Inflammatory macrophage (primary cell): ENCODE results near the gene NFATC3.
A peak's percentile ranks its signal among the peaks of the same experiment; 100 is the strongest.

Experiments
- DNase-seq, 2 donors: peaks; one replicate each; pipeline ENCODE4 v3.0.0-alpha.2; 2020 to 2022

The NFATC3 gene

DNA sequence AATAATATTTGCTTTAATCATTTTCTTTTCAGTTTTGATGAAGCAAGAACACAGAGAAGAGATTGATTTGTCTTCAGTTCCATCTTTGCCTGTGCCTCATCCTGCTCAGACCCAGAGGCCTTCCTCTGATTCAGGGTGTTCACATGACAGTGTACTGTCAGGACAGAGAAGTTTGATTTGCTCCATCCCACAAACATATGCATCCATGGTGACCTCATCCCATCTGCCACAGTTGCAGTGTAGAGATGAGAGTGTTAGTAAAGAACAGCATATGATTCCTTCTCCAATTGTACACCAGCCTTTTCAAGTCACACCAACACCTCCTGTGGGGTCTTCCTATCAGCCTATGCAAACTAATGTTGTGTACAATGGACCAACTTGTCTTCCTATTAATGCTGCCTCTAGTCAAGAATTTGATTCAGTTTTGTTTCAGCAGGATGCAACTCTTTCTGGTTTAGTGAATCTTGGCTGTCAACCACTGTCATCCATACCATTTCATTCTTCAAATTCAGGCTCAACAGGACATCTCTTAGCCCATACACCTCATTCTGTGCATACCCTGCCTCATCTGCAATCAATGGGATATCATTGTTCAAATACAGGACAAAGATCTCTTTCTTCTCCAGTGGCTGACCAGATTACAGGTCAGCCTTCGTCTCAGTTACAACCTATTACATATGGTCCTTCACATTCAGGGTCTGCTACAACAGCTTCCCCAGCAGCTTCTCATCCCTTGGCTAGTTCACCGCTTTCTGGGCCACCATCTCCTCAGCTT lies 105.8 kb downstream of the NFATC3 start:
- DNase-seq, result peak; percentile 79 to 91

DNA sequence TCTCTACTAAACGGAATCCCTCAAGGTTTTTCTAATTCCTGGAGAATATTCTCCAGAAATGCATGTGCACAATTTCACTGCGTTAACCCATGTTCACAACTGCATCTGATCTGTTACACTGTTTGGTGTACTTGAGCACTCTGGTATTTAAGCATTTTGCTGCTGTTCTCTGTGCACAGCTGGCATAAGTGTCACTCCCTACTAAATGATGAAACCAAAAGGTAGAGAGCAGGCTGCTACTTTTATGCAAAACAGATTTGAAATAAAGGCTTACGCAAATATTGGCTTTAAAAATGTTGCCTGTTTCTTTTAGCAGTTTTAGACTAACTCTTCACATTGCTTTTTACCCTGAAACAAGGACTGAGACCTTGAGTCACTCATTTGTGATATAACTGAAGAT lies 109.1 kb downstream of the NFATC3 start:
- no peak for DNase-seq

DNA sequence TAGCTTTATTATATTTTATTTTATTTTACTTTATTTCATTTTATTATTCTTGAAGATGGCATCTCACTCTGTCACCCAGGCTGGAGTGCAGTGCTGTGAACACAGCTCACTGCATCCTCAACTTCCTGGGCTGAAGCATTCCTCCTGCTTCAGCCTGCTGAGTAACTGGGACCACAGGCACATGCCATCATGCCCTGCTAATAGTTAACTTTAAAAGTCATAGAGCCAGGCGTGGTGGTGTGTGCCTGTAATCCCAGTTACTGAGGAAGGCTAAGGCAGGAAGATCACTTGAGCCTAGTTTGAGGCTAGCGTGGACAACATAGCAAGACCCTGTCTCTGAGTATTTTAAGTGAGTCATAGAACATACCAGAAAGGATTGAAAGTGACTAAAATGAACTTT lies 112.1 kb downstream of the NFATC3 start:
- no peak for DNase-seq

DNA sequence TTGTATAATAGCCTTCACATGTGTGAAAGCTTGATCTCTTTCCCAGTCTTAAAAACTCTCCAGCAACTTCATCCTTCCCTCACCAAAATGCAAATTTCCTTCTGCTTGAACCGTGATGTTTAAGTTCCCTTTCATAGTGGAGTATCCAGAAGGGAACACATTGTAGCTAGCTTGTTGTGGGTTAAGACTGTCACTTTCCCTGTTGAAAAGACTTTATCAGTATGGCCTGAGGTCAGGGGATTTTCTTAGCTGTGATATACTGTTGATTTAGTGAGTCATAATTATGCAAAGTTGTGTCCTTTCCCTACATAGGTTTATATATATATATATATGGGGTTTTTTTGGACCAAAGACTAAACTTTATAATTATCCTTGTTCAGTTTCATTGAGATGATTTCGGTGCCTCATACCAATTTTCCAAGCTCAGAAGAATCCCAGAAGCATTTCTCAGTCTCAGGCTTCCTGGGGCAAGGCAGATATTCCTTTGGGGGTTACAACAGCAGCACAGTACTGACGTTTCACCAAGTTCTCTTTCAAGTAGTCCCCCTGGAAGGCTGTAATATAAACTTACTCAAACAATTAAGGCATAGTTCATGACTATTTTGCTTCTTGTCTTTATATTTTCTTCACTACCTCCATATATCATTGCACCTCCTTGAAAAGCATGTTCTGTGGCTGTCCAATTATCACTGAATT lies 115.1 kb downstream of the NFATC3 start:
- DNase-seq, result no peak

DNA sequence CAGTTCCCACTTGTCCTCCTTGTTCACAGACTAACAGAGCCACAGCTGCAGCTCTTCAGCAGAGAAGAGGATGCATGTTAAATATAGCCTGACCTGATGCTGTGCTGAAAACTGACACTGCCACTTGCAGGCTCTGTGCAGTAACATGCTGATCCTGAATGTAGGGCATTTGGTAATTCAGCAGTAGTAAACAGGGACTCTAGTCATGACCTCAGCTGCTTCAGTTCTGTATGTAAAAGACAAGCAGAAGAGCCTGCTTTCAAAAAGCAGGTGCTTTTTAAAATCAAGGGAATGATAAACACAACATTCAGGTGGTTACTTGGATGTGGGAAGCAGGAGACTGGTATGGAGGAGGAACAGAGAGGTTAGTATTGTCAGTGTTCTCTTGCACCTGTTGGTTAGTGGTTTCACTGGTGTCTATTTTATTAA lies 116.9 kb downstream of the NFATC3 start:
- no peak for DNase-seq

DNA sequence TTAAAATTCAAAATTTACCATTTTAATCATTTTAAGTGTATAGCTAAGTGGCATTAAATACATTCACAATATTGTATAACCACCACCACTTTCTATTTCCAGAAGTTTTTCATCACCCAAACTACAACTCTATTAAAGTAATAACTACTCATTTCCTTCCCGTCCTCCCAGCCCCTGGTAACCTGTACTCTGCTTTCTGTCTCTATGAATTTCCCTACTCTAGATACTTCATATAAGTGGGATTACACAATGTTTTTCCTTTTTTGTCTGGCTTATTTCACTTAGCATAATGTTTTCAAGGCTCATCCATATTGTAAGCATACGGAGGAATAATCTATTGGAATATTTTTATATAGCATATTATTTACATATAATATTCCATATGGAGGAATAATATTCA lies 121.1 kb downstream of the NFATC3 start:
- DNase-seq, result no peak

DNA sequence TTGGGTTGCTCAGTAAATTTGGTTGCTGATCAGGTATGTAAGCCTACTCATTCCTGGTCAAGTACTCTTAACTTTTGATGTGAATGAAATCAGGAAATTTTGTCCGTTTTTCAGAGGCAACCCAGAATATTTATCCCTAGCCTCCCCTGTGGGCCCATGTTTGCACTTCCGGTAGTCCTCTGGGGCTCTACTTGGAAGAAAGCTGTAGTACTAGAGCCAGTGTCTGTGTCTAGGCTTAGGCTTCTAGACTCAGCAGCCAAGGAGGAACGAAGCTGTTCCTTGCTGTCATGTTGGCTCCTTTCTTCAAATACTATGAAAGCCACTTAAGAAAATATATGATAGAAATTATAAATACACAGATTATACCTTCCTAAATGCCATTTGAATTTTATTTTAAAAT lies 129.6 kb downstream of the NFATC3 start:
- no peak for DNase-seq

DNA sequence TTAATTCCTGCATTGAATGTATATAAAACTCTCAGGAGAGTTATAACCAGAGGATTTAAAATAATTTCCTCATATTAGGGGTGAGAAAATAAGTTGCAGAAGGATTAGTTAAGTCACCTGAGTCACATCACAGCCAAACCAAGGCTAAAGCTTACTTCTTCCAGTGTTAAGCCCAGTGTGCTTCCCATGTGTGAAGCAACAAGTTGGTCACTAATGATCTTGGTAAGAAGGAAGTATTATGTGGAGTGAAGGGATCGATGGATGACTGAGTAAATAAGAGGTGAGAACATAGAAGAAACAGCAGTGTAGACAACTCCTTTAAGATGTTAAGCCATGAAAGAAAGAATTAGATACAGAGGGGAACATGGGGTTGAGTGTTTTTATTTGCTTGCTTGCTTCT lies 130.1 kb downstream of the NFATC3 start:
- no peak for DNase-seq

DNA sequence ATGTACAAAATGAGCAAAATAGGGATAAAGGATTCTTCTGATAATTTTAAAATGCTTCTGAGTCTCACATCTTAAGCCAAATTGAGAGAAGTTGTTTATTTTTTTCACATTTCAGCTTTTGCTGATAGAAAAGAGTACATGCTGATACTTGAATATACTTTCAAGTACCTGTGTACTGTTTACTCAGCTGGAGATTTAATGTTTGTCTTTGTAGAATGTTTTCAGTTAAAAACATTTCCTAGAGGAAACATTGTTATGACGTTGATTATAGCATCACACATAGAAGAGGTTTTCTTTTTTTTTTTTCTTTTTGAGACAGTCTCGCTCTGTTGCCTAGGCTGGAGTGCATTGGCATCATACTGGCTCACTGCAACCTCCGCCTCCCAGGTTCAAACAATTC lies 131.1 kb downstream of the NFATC3 start:
- no peak for DNase-seq

DNA sequence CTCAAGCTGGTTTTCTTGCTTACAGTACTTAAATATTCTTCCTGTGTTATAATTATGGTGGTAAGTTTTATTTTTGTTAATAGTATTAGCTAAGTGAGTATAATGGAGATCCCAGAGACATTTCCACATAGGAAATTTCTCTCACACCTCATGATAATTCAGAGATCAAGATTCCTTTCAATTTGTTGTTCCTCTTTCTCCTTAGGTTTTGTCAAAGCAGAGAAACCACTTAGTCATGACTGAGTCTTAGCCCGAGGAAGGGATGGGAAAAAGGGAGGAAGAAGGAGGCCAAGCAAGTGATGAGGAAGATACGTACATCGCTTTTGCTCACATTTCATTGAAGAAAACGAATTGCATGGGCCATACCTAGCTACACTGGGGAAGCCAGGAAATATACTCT lies 132.3 kb downstream of the NFATC3 start:
- peak in 1 of 2 donors; percentile 15 for DNase-seq

DNA sequence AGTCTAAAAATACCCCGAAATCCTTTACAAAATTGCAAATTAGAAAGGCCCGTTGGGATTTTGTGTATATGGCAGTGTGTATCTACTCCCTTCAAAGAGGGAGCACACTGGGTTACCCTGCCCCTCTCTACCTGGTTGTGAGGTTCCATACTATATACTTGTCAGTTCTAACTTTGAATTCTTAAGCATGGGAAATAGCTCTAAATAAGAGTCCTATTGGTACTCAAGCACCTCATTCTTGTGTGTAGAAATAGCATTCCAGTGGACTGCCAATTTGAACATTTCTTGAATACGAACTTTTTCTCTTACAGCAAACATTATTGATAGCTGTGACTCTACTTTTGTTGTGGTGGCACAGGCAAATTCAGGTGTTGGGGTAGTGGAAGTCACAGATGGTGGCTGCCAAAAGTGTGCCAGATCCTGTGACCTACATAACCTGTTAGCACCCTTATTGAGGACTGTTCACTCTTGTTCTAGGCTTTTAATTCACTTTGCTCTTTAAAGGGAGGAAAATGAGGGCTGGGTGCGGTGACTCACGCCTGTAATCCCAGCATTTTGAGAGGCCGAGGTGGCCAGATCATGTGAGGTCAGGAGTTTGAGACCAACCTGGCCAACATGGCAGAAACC lies 134.7 kb downstream of the NFATC3 start:
- DNase-seq, result no peak

DNA sequence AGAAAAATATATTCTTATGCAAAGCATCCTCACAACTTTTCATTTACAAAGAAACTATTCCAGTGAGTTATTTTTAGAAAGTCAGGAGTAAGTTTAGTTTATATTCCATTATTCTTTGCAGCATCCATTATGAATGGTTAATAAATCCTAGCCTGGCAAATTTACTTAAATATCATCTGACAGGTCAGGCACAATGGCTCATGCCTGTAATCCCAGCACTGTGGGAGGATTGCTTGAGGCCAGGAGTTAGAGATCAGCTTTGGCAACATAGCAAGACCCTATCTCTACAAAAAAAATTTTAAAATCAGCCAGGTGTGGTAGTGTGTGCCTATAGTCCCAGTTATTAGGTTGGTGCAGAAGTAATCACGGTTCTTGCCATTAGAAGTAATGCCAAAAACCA lies 137.9 kb downstream of the NFATC3 start:
- no peak for DNase-seq

DNA sequence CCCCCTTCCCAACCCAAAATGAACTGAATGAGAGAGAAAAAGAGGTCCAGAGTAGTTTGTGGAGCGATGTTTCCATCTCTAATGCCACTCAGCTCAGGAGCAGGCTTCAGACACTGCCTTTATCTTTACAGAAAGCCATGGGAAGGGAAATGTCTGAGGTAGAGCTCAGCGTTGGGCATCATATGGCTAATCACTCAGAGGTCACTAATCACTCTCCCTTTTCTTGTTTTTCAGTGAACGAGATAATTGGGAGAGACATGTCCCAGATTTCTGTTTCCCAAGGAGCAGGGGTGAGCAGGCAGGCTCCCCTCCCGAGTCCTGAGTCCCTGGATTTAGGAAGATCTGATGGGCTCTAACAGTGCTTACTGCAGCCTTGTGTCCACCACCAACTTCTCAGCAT lies 140.9 kb downstream of the NFATC3 start:
- DNase-seq, result no peak

DNA sequence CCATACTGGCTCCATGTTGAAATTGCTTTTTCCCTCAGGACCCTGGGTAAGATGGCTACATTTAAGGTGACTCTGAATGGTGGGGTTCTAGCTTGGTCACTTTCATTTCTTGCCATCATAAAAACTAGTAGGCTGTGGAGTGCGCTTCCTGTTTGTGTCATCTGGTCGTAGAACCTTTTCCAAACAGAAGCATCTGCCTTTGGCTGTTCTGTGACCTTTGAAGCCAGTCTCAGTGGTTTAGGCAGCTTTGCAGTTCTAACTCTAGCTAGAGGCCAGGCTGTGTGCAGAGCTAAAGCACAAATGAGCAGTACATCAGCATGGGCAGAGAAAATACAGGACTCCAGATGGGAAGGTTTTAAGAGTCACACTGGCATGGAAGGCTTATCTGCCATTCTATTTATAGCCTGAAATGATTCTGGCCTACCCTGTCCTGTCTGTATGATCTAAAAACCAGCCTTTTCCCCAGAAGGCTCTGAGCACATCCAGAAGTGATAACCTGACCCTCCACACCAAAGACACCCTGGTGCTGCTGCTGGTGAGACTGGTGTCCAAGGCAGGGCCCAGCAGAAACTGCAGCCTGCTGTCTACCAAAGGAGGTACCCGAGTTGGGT lies 142.1 kb downstream of the NFATC3 start:
- DNase-seq, result no peak

DNA sequence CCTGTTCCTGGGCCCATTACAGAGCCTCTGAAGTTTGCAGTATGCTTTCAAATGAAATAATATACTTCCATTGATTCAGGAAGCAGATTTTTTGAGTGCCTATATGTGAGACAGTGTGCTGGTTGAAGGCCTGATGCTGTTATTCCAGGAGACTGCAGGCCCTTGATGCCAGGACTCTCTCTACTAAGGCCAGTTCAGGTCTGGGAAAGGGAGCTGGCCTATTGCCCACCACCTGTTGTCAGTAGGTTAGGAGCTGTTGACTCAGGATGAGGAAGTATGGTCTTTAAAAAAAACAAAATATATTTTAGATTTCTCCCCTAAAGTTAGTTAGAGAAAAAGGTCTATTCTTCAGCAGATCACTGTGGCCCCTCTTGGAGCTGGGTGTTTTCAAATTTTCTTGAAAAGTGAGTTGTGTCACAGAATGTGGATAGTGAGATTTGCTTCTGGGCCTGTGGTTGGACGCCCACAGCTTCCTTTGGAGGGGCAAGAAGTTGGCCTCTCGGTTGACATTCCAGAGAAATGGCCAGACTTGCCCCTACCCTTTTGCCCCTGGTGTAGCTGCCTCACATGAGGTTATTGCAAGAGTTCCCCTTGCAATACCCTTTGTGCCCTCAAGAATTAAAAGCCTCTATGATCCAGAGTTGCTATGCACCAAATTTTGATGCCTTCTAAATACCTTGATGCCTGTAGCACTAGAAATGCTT lies 142.8 kb downstream of the NFATC3 start:
- DNase-seq, result peak; percentile 43 to 44

DNA sequence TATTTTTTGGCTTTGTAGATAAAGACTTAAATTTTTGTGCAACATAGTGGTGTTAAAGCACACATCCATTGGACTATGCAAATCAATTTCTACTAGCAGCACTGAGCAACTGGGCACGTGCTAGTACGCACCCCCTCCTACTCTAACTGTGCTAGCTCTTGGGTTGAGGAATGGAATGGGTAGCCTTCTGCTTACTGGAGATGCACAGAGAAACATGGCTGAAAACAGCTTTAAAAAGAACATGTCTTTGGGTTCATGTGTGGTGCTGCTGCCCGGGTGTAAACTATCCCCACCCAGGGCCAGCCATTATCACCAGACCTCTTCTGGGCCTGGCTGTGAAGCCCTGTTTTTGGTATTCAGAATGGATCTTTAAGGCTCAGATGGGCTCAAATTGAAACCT lies 143.5 kb downstream of the NFATC3 start:
- DNase-seq, result no peak

DNA sequence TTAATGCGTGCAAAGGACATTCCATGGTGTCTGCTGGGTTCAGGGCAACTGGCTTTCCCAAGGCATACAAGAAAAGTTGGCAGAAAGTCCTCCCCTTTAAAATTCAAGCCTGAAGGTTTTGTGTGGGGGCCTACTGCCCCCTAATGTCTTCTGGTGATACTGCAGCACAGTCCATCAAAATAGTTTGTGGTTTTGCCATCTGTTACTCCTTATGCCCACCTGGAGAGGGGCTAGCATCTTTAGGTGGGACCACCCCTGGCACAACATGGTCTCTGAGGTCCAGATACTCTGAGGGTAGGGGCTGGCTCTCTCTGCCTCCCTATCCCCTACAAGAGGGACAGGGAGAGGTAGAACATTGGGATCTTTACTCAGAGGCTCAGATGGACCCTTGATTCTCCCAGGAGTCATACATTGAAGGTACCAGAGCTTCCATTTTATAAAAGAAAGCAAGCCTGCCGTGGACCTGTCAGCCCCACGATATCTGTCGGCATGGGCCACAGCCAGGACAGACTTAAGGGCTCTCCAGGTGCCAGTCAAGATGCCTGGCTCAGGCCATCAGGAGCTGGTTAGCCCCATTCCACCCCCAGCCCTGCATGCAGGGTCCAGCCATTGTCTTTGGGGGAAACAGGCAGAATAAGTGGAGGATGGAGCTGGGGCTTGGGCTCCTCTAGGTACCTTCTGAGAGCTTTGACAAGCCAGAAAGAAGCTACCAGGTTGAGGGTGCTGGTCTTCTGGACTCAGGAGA lies 144.4 kb downstream of the NFATC3 start:
- peak; percentile 38 to 44 for DNase-seq

DNA sequence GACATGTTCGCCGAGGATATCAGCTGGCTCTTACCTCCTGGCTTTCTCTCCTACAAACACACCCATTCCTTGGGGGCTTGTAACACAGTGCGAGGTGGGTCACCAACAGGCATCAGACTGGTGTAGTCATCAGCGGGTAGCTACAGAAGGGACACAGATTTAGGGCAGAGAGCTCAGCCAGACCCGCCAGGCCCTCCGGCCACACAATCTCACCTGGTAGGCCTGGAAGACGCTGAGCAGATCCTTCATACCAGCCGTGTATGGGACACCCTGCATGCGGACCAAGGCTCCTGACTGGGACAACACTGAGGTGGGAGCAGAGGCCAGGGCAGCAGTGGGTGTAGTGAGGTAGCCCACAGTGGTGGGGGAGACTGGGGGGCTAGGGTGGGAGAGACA lies 145.0 kb downstream of the NFATC3 start:
- DNase-seq, result no peak

DNA sequence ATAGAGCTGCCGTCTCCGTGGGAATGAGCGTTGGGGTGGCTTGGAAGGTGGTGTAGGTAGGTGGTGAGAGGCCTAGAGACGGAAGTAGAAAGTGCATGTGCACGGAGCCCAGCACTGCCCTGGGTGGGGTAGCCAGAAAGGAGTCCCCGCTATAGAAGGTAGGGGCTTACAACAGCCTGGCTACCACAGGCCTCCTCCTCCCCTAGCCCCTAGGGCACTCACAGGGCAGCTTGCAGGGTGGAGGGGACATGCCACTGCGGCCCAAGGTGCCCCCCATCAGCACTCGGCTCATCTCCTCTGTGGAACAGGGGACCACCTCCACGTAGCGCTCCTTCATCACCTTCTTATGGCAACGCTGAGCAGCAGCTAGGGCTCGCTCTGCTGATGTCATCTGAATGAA lies 145.8 kb downstream of the NFATC3 start:
- DNase-seq, result no peak

DNA sequence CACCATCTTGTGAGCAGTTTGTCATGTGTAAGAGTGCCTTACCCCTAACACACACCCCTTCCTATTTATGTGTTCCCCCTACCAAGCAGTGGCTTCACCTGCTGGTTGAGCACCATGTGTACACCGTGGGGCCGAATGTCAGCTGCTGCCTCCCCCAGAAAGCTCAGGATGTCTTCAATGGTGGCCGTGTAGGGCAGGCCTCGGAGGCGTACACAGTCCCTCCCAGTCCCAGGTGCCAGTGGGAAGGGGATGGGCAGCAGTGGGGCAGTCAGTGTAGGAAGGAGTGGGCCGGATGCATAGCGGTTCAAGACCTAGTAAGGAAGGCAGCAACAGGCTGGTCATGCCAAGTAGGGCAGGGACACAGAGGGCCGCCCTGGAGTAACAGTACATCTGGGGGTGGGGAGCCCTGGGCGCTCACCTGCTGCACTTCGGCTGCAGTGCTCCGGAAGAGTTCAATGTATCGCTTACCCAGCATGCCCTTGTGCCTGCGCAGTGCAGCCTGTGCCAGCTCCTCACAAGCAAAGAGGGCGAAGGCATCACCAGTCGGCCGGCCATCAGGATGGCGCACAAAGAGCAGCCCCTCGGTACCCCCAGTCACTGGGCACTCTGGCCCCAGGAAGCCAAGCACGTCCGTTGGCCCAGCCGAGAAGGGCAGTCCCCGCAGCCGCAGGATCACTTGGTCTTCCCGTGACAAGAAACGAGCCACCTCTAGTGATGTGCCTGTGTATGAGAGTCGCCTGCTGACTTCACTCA lies 146.4 kb downstream of the NFATC3 start:
- DNase-seq, result no peak

DNA sequence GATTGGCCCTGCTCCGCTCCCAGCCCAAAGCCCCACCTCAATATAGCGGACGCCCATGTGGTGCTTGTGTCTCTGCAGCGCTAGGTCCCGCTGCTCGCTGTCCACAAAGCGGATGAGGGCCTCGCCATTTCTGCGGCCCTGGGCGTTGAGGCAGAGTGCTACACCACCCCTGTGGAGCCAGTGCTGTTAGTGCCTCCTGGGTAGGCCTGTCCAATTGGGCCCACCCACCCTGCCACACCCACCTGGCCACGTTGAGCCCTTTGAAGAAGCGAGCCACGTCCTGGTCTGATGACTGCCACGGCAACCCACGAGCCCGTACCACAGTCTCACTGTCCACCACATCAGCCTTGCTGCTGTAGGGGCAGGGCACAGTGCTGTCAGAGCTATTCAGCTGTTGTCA lies 147.2 kb downstream of the NFATC3 start:
- DNase-seq, result no peak
